NCI-H2227 treated with DMSO at 0.1 percent for 48 hours (cell line): Measurements from ENCODE around the gene ADAMTS2.
A peak's percentile ranks its signal among the peaks of the same experiment; 100 is the strongest.

Experiments used
- DNase-seq: peaks from one replicate; lab custom pipeline; 2025; lab: John Stamatoyannopoulos, UW

The ADAMTS2 gene

DNA sequence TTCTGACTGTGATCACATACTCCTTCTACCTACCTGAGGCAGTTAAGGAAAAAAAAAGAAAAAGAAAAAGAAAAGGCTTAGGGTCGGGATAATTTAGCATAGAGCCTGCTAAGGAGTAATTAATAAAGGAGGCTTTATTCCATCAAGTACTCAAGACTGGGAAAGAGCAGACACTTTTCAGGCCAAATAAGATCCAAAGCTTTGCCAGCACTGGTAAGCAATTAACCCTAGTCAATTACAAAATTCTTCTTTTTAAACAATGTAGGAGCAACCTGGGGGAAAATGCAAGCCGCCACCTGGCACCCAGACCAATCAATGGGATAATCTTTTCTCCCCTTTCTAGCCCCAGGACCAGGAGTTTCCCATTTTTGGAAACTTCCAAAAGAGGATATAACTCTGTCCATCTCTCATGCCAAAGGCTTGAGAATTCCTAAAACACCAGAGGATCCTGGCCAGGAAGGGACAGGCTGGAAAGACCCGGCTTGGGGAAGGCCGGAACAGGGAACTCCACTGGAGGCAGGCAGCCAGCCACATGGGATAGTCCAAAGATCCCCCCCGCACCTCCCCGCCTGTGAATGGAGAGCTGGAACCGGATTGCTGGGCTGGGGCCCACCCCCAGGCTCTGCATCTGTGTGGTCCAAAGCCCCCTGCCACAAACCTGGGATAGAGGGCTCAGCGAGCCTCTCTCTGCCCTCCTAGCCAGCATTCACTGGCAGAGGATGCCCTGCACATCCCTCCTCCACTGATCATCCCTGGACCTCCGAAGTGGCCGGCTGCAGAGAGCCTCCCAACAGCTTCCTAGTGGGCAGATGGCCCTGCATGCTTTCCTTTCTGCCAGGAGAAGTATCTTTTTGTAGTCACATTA, 167.3 kb downstream of the ADAMTS2 start:
- DNase-seq = no peak

DNA sequence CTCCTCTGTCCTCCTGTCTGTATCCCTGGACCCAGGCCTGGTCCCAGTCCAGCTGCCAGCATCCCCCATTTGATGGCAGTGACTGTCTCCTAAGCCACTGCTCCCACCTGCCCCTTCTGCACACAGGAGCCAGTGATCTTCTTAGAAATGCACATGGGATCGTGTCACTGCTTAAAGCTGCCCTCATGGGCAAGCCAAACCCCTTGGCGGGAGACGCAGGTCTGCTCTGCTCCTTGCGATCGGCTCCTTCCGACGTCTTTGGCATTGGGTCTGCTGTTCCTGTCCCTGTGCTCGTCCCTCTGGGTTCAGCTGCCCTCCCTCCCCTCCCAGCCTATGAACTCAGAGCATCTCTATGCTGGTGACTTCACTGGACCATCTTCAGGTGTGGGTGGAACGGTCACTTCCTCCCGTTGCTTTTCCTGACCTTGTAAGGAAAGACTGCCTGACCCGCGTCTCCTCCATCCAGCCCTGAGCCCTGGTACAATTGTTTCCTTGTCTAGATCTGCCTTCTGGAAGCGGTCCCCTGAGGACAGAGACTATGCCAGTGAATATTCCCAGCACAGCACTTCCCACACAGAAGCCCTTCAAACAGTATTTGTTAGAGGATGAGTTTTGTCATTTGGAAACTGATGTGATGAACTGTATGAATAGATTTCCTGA, 168.6 kb downstream of the ADAMTS2 start:
- DNase-seq = no peak

DNA sequence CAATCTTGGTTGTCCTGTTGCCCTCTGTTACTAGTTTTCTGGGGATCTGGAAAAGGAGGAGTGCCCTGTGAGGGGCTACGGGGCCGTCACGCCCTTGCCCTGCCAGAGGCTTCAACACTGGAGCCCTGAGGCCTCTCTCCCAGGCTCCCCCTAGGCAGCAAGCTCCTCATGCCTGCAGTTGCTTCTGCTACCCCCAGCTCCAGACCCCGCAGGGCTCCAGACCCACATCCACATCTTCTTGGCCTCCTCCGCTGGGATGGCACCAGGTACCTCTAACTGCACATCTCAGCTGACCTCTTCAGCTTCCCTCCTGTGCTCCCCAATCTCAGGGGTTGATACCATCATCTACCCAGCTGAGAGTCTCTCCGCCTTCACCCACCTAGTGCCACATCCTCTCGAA, 169.1 kb downstream of the ADAMTS2 start:
- no peak for DNase-seq

DNA sequence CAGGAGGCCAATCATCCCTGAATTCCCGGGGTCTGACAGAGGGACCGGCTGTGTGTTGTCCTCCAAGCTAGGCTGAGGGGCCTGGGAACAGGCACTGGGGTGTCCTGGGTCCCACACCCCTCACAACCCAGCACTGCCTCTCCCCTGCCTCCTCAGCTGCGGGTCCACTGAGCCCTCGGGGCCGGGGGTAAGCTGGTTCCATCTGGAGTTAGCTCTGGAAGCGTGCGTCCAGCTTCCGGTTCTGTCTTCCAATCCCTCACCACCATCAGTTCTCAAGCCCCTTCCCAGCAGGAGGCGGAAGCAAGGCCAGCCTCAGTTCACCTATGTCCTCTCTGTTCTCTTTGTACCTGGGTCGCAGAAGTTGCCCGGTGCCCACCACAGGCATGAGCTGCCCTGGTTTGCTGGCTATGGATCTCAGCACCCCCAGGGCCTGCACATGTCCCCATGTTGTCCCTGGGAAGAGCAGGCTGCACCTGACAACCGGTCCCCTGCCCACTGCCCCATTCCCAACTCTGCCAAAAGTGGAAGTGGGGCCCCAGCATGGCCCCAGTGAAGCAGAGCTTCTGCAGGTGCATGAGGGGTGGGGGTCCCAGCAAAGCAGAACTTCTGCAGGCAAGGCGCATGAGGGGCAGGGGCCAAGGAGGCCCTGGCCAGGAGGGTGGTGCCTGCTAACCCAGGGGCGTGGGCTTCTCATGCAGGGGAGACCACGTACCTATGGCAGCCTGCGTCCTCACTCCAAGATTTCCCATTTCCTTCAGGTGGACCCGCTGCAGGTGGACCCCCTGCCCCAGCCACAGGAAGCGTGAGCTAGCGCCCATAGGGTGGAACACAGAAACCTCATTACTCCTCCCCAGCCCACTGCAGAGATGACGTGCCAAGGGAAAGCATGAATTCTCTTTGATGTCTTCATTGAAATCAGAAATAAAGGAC, 173.2 kb downstream of the ADAMTS2 start:
- DNase-seq = no peak

DNA sequence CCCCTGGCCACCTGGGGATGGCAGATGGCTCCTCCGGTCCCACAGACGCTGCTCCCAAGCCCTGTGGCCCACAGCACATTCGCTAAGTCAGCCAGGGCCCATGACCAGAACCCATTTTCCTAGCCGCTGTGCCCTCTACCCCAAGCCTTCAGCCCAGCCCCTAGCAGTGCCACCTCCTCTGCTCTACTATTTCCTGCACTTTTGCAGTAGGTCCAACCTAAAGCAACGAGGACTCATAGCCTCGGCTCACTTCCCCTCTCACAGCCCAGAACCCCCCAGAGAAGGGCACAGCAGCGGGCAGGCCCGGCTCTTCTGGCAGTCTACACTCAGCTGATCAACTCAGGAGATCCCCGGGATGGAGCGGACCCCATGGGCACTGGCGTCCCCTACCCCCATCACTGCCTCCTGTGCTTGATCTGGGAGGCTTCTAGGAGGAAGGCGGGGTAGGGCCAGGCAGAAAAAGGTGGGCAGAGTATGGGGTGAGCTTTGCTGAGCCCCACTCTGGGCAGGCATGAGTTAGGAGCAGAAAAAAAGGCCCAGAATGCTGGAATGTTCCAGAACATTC, 173.9 kb downstream of the ADAMTS2 start:
- no peak for DNase-seq

DNA sequence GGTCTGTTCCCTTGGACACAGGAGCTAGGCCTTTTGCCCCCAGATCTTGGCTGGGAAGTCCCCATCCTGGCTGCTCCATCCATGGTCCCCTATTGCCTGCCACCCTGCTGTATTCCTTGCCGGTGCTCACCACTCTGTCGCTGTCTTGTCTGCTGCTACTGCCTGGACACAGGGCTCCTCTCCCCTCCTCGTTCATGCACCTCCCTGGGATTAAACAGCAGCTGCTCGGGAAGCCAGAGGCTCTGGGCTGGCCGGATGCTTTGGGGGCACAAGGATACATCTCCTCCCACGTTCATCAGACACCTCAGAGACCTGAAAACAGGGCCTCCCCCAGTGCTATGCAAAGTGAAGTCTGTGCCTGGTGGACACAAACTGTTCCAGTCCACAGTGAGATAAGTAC, 174.7 kb downstream of the ADAMTS2 start:
- no peak for DNase-seq

DNA sequence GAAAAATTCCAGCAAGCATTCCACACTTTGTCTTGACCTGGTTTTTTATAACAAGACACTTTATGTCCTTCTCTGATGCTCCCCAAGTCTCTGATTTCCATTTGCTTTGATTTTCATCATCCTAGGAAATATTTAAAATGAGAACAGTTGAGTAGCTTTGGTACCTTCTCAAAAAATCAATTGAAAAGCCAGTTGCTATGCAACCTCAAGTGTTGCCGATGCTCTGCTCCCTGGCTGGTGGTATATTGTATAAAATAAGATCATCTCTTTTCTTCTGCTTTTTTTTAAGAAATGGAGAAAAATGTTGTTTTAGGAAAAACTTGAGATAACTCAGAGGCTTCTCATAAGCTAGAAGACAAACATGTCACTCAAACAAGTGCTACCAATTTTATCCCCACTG, 175.4 kb downstream of the ADAMTS2 start:
- DNase-seq = no peak

DNA sequence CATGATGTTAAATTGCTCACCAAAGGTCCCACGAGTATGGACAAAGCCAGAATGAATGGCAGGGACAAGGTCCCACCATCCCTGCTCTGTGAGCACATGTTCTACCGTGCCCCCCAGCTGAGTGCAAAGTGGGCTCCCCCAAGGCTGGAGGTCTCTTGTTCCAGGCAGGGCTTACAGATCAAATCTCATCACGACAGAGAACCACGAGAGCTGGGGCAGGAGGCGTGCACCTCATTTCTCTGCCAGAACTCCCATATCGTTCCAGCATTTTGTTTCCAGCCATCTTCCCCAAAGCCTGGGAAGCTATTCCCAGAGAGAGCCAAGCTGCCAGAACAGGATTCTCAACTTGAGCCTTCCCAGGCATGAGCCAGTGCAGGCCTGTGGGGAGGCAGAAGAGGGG, 176.6 kb downstream of the ADAMTS2 start:
- no peak for DNase-seq

DNA sequence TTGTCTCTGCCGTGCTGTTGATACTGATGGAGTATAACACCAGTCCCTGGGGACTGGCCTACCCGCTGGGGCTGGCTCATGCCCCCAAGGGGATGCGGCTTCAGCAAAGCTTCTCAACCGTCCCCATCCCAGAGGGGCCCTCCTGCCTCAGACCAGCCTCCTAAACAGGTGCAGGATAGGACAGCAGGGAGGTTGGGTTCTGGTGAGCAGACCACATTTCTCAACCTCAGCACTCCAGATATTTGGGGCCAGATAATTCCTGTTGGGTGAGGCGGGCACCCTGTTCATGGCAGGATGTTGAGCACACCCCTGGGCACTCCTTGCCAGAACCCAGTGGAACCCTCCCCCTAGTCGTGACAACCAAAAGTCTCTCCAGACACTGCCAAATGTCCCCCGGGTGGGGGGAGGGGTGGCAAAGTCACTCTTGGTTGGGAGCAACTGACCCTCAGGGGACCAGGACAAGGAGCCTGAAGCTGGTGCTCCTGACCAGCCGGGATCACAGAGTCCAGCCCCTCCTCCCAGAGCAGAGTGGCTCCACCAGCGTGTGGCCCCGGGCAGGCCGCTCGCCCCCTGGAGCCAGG, 177.3 kb downstream of the ADAMTS2 start:
- no peak for DNase-seq

DNA sequence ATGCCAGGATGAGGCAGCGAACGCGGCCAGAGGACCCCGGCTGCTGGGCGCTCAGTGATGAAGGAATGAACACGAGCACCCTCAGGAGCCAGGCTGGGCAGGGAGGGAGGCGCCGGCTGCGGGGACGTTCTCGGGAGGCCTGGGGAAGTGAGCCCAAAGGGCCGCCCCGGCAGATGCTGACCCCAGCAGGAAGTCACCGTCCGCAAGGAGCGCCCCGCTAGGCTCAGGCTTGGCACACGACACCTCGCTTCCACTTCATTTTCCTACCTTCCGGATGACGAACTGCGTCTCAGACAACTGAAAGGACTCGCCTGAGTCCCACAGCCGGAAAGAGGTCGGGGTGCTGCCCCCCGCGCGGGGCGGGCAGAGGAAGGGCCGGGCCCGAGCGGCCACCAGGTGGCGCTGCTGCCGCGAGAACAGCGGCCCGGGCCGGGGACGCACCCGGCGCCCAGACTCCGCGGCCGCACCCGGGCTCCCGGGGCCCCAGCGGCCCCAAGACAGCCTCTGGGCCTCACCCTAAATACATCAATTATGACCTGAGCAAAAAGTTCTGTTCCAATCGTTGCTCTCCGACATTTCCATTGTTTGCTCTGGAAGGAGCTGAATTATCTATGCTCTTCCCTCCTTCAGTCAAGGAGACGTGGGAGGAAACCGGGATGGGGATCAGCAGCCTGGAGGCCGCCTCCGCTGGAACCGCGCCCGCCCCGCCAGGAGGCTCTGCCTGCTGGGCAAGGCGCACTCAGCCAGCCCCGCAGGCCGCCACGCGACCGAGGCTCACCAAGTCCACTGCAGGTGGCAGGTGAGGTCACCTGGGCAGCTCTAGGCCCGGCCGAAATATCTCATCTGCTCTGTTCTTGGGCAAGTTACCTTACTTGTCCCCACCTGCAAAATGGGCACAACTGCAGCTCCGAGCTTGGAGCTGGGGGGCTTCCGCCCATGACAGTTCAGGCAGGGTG, 178.1 kb downstream of the ADAMTS2 start:
- DNase-seq = peak; percentile 21

DNA sequence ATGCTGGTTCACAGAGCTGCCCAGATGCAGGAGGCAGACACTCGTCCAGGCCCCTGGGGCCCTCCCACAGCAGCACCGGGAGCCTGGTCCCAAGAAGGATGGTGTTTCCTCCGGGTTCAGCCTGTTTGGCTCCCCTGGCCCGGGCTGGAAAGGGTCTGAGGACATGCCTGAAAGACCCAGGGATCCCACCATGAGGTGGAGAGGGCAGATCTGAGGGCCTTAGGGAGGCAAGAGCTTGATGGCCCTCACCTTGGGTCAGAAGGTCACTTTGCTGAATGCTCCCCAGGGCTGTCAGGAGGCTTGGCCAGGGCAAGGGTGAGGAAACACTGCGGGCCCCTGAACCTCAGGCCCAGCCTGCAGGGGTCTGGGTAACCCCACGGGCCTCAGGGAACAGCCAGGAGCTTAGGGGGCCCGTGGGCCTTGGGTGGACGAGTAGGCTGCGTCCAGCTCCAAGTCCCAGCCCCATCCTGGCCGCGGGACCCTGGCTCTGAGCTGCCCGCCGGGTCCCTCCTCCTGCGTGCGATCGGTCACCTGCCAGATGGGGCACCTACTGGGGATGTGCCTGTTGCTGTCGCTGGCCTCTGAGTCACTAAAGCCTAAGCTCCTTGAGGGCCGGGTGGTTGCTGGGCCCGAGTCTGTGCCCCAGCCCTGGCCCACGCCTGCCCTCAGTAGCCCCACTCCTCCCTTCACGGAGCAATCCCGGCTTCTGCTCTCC, 178.9 kb downstream of the ADAMTS2 start:
- no peak for DNase-seq

DNA sequence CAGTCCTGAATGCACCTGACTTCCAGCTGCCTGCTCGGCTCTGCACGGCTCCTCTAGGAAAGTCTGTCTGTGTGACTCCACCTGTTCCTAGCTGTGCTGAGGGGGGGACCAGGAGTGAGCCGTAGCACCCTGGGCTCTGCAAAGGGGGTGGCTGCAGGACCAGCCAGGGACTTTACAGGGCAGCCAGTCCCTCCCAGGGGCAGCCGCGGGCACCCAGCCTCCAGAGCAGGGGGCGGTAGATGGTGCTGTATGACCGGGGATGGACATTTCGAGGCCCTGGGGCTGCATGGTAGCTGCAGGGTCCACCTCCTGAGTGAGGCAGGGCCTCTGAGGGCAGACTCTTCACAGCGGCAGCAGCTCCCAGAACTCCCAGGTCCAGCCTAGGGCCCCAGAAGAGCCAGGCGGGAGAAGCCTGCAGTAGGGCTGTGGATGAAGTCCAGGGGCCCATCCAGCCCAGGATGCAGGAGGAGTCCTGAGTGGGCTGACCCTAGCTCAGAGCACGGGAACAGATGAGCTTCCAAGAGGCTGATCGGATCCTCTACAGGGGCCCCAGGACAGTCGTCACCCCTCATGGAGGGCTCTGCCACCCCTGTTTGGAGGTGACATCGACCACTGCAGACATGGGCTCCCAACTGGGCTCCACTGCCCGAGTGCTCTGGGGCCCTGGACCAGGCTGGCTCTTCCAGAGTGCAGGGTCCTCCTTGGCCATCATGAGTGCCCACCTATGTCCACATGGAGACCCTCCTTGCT, 179.7 kb downstream of the ADAMTS2 start:
- DNase-seq = no peak

DNA sequence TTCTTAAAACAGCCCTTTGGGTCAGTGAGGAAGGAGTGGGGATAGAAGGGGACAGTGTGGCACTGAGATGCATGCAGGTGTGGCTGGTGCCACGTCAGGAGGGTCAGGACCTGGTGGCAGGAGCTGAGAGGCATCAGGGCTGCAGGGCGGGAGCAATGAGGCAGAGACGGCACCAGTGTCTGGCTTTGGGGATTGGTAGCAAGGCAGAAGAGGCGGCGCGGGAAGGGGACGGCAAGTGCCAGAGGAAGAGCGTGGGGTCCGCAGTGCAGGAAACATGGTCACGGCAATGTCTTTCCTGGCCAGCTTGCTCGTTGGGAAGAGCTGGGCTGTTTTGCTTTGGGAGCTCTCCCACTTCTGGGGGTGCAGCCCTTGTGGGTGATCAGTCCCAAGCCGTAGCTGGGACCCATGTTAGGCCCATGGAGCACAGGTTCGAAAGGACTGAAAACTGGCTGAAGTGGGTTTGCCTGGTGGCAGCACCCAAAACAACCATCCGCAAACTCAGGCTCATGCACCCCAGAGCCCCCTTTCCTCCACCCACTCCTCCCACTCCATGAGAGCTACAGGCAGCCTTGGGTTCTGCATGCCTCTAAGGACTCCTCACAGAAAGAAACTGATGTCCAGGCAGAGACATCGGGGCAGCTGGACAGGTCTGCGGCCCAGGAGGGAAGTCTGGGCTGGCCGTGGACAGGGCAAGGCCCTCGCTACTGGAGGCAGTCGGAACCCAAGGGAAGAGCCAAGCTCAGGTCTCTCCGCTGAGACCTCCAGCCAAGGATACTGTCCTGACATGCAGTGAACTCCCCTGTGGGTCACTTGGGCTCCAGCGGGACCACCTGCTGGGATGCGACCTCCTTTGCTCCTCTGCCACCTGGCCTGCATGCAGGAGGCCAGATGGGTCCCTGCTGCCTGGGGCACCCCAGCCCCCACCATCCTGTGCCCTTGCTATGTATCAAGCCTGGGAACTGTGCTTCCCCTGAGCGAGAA, 180.6 kb downstream of the ADAMTS2 start:
- DNase-seq = no peak

DNA sequence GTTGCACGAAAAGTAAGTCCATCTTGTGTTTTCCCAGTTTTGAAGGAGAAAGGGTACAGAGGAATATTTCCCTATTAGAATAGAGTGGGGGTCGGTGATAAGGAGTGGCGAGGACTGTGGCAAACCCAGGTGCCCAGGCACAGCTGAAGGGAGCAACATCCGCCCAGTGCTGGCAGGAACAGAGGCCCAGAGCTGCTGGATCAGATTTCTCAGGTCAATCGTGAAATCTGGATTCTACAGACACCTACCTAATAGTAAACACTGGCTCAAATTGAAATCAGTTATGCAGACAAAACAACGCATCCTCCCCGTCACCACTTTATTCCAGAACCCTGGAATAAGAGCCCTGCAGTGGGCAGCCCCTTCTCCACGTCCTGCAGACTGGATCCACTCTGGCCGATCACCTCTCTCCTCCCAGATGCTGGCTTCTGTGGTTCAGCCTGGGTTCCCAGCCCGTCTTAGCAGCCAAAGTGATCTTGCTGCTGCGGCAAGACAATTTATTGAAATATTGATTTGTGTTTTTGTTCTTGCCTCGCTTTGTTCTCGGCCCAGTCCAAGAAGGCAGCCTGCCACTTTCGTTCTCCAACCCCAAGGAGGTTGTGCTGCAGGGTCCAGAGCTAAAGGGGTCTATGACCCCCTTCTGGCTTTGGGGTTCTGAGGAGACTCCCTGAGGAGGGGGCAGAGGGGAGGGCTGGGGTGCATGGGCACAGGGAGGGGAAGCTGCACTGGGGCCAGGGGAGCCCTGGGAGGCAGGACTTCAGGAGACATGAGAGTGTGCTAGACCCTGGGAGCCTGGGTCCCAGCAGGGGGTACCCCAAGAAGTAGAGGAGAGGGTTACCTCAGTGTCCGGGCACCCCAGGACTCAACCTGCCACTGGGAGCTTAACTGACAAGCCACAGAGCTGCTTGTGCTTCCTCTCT, 181.8 kb downstream of the ADAMTS2 start:
- no peak for DNase-seq

DNA sequence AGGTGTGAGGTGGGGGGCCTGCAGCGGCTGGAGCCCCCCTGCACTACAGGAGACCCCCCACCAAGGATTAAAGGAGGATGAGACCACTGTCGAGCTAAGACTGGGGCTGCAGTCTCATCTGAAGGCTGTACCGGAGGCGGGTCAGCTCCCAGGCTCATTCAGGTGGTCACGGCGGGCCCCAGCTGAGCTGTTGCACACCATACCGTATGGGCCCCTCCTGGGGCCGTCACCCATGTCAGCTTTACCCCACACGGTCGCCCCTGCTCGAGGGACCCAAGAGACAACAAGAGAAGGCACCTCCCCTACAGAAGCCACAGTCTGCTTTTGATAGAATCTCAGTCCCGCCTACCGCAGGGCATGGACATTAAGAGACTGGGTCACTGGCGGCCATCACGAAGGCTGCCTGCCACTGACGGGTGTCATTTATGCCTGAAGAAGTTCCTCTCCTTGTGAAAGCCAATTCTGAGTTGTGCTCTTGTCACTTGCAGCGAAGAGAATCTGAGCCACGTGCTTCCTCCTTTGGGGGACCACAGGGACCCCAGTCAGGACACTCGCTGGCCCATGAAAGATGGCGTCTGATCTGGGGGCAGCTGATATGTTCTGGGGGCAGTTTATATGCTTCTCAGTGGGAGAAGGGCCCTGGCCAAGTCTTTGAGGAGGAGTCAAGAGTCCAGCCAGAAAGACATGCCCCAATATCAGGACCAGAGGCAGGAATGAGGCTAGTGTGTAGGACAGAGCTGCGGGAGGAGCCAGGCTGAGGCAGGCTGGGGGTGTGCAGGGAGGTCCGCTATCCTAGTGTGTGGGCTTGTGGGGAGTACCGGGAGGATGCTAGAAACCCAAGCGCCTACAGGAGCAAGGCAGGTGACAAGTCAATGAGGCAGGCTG, 182.7 kb downstream of the ADAMTS2 start:
- DNase-seq = no peak

DNA sequence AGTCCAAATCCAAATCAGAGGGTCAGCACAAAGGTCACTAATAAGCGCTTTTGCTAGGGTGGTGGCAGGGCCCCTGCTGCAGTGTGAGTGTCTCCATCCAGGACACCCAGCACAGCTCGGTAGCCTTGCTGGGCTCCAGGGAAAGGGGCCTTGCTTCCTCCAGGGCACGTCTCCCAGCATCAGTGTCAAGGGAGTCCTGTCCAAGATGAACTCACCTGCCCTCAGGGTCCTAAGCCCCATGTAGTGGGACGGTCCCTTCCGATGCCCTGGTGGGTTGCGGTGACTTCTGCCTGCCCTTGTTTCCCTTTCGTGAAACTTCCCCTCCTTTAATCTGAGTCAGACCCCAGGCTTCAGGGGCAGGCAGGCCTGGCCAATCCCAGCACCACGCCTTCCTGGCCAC, 183.4 kb downstream of the ADAMTS2 start:
- DNase-seq = no peak
